UCSD-AML1 (cell line): ENCODE measurements around the gene SAMD1.

ENCODE experiments used
- DNase-seq: peaks from one replicate; lab custom pipeline; 2025; ENCODE audit not compliant: unreplicated experiment; lab: John Stamatoyannopoulos, UW

Gene SAMD1

DNA sequence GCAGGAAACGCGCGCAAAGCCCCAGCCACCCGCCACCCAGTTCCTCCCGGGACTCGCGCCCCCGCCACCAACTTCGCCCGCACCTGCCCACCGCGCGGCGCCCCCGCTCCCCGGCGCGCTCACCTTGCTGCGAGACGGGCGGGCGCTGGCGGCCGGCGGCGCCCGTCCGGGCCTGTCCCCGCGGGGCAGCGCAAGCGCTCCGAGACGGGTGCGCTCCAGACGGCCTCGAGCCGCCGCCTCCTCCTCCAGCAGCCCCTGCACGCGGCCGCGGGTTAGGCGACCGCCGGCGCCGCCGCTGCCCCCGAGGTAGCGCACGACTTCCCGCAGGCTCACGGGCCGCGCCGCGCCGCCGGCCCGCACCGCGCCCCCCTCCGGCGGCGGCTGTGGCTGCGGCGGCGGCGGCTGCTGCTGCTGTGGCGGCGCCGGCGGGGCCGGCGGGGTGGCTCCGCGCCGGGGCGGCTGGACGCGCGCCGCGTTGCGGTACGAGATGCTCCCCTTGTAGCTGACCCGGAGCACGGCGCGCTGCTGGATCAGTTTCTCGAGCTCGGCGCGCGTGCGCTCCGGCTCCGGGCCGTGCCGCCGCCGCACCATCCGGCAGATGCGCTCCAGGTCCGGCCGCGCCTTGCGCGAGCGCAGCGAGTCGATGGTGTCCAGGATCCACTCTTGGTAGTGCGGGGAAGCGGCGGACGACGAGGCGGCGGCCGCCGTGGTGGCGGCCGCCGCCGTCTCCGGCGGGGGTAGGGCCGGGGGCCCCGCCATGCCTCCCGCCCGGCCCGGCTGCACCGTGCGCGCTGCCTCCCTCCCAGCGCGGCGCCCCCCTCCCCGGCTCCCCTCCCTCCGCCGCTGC, 666 bp downstream of the SAMD1 start:
- peak; percentile 58 for DNase-seq

DNA sequence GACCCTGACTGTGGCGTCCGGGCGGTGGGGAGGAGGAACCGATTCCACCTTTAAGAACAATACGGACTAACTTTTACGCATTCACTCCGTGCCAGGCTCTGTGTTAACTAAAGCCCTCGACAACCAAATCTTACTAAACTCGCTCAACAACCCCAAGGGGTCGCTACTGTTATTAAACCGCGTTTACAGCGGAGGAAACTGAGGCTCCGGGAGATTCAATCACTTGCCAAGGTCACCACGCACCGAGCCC, 1.2 kb downstream of the SAMD1 start:
- DNase-seq: no peak

DNA sequence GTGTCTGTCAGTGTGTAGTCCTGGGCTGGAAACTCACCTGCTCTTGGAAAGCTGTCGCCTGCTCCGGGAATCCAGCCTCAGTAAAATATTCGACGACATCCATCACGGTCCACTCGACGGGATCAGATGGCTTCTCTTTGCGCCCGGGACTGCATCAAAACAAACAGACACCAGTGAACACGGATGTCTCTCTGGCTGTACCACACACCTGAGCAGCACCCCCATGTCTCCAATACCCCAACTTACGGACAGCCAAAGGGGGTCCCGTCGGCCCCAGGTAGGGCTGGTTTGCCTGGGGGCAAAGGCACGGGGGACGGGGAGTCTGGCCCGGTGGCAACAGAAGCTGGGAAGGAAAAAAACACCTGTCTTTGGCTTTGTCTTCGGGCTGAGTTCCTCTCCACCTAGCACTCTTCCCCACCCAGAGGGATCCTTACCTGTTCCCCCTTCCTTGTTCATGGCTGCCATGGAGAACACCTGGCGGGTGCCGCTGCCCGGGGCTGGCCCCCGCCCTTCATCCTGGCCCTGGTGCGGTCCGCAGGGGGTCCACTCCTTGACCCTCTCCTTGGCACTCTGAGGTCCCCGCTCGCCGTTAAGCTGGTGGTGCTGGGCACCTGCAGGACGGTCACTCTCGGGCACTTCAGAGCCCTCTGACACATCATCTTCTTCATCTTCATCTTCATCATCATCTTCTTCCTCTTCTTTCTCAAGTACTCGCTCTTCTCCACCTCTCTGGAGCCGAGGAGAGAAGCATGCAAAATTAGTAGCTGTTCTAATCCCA, 1.7 kb downstream of the SAMD1 start:
- DNase-seq: no peak

- DNase-seq: no peak
These were observed 4.5 kb downstream of the SAMD1 start for GRCh38 chr19:14086098-14086497.

DNA sequence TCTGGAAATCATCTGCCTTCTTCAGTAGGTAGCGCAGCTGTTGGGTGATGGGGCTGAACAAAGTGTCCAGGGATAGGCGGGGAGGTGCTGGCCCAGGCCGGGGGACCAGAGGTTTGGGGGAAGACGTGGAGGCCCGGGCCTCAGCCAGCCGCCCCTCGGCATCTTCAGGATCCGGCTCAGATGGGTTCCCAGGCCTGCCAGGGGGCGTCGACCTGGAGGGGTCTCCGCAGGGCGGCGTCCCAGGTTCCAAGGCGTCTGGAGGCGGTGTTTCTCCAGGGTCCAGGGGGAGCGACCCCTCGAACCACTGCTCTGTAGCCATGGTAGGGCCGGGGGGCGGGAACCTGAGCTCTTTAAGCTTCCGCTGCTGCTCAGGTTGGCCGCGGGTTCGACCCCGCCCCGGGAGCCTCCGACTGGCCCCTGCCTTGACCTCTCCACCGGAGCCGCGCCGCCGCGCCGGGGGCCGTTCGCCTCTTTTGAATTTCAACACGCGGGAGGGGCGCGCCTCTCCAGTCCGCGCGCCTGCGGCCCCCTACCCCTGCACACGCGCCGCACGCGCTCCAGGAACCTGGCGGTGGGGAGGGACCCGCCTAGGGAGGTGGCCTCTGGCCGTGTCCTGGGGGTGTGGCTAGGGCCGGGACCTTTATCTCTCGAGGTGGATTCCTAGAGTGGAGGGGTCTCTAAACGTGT, 5.1 kb downstream of the SAMD1 start, which contains the start of gene C19orf67:
C19orf67 (minus strand) TSS at position 475 of the 687 bp plus-strand sequence; CDS start at position 319, 156 bp downstream.
- DNase-seq: no peak

- DNase-seq: no peak
These were observed 7.9 kb downstream of the SAMD1 start for GRCh38 chr19:14082675-14082960.

GRCh38 chr19:14081797-14082674, 8.5 kb downstream of the SAMD1 start:
- DNase-seq: no peak

DNA sequence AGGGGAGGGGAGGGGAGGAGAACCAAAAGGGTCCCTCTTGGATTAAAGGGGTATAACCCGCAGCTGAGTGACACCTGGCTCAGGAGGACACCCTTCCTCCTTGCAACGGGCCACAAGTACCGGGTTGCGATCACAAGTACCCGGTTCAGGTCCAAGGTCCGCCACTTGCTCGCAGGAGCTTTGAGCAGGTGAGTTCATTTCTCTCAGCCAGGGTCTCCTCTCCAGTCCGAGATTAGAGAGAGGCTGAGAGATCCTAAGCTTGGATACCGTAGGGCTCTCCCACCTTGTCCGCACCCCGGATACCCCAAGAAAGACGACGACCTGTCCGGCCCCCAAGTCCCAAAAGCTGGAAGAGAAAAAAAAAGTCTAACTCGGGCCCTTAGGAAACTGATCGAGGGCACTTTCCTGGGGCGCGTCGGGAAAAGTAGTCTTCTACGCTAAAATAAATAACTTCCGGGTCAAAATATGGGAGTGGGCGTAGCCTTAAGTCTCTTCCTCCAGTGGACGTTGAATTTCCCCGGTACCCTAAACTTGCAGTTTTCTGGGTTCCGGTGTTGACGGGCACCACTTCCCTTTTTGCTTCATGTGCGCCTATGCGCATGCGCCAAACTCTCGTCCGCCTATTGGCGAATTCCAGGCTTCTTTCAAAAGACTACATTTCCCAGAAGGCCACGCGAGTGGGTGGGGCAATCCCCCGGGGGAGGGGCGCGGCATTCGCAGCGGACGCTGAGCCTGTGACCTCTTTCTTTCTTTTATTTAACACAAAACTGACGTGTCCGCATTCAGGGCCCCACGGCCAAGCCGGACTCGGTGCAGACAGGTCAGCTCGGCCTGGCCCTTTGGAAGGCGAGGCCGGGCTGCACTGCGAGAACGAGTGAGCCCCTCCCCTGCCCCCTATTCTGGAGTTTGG, 9.4 kb downstream of the SAMD1 start:
- DNase-seq: peak; percentile 98

GRCh38 chr19:14078411-14078810, 12.1 kb downstream of the SAMD1 start:
- DNase-seq: no peak

- no peak for DNase-seq
These were observed 16.4 kb downstream of the SAMD1 start for GRCh38 chr19:14073925-14074838.

DNA sequence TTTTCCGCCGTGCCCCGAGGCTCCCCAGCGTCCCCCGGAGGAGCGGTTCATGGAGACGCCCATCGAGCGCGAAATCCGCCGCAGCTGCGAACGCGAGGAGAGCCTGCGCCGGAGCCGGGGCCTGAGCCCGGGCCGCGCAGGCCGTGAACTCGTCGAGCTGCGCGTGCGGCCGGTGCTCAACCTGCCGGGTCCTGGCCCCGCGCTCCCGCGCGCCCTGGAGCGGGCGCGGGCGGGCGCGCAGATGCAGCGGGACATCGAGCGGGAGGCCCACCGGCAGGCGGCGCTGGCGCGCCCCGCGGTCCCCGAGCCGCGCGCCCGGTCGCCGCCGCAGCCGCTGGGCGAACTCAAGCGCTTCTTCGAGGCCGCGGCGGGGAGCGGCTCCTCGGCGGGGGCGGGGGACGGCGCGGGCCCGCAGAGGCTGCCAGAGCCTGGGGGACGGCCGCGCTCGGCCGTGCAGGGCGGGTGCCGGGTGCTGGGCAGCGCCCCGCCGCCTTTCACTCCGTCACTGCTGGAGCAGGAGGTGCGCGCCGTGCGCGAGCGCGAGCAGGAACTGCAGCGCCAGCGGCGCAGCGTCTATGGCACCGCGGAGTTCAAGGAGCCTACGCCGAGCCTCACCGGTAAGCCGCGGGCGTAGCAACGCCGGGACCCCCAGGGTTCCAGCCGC, 17.2 kb downstream of the SAMD1 start:
- peak; percentile 84 for DNase-seq

DNA sequence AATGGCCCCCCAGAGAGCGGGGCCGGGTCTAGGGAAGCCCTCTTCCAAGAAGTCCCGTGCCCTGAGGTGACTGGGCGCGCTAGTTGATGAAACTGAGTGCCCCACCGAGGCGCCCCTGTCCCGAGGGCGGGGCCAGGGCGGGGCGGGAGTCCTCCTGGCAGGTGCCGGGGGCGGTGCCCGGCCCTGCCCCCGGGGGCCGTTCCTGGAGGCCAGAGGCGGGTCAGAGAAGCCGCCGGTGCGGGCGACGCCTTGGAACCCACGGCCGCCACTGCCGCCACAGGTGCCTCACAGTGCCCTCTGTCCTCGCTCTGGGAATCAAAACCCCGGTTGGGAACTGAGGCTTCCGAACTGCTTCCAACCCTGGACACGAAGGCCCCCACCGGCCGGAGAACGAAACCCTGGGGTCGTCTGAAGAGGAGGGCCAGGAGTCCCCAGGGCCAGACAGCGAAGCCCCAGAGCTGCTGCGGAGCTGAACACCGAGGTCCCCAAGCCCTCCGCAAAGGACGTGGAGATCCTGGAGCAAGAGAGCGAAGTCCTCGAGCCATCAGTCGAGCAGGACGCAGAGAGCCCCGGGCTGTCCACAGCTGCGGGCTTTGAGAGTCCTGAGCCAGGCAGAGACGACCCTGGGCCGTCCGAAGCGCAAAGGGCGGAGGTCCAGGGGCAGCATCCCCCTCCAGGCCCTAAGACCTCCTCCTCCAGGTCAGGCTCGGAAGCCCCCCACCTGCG, 17.9 kb downstream of the SAMD1 start, which contains the start of gene MISP3:
MISP3 (plus strand) TSS at position 252 of the 726 bp plus-strand sequence. CDS start 524 bp downstream, outside the sequence.
- peak; percentile 52 for DNase-seq

- no peak for DNase-seq
These were observed 20.1 kb downstream of the SAMD1 start for GRCh38 chr19:14070268-14071050.

- no peak for DNase-seq
These were observed 24.4 kb downstream of the SAMD1 start for GRCh38 chr19:14066134-14066533.

DNA sequence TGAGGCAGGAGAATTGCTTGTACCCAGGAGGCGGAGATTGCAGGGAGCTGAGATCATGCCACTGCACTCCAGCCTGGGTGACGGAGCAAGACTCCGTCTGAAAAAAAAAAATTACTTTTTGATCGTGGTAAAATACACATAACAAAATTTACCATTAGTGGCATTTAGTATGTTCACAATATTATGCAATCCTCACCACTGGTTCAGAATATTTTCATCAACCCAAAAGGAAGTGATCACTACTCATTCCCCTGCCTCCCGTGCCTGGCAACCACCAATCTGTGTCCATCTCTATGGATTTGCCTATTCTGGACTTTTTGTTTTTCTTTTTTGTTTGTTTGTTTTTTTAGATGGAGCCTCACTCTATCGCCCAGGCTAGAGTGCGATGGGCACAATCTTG, 27.4 kb downstream of the SAMD1 start:
- DNase-seq: no peak

GRCh38 chr19:14062558-14062855, 28.0 kb downstream of the SAMD1 start:
- DNase-seq: no peak
